Measurements from ENCODE around the gene PTPN13. TPM values are rescaled to one million over a fixed set of nuclear protein-coding genes. Genes with fewer than 3 reads are reported as not detected.
A peak's percentile ranks its signal among the peaks of the same experiment; 100 is the strongest.
"Not testable (repeated sequence)": the region's sequence is repeated elsewhere in the genome, so short reads cannot be mapped to it uniquely, and the experiment has no call there.

PTPN13 gene
- polyA plus RNA-seq, 1 donor = 6.0 TPM

GRCh38 chr4:86718152-86718551, 124.0 kb downstream of the PTPN13 start:
- DNase-seq = no peak

- DNase-seq = not testable (repeated sequence)
These were observed 125.0 kb downstream of the PTPN13 start for GRCh38 chr4:86719149-86719548.

DNA sequence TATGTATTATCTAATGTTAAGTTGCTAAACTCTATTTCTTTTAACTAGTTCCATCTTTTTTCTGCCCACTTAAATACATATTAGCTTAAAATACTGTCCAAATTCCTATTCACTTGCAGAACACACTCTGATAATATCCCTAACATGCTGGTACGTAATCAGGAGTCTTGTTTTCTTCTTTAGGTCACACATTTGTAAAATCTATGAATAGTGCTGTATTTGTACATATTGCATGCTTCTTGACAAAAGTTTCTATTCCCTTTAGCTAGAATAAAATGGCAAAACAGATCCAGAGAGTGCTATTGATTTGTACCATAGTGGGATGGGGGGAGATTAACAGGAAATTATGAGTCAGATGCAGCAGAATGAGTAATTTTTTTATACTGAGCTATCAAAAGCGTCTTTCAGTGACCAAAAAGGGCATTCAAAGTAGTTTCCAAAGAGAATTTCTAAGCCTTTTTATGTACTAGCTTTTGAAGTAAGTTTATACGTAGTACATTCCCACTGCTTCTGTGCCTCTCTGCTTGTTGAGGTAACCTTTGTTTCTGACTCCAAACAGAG, 126.5 kb downstream of the PTPN13 start:
- no peak for DNase-seq

DNA sequence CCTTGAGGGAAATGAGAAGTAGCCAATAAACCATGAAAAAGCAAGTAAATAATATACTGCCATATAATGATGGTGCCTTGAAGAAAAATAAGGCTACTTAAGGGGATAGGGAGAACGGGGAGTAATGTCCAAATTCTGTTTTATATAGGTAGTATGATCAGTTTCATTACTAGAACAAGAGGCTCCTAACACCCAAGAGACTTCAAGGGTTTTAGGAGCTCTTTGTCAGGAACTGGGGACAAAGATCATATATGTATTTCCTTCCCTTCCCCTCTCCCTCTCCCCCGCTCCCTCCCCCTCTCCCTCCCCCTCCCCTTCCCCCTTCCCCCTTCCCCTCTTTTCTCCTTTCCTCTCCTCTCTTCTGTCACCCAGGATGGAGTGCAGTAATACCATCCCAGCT, 127.3 kb downstream of the PTPN13 start:
- no peak for DNase-seq

DNA sequence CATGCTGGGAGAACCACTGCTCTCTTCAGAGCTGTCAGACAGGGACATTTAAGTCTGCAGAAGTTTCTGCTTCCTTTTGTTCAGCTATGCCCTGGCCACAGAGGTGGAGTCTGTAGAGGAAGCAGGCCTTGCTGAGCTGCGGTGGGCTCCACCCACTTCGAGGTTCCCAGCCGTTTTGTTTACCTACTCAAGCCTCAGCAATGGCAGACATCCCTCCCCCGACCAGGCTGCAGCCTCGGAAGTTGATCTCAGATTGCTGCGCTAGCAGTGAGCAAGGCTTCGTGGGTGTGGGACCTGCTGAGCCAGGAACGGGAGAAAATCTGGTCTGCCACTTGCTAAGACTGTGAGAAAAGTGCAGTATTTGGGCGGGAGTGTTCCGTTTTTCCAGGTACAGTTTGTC, 136.2 kb downstream of the PTPN13 start:
- no peak for DNase-seq

GRCh38 chr4:86737244-86737643, 143.1 kb downstream of the PTPN13 start:
- no peak for DNase-seq

DNA sequence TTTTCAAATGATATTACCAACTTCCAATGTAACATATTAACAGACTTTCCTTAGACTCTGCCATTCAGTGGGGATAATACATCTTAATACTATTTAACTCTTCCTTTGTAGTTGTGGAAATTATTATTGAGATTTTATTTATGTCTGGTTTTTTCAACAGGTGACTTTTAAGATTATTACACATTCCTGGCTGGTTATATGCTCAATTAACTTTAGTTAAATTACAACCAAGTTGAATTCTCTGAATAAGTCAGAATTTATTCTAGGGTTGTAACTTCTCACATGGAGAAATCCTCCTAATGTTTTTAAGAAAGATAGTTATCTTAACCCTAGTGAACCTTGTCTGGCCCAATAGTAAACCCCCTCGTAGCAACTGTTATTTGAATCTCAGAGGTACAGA, 147.7 kb downstream of the PTPN13 start:
- no peak for DNase-seq

- DNase-seq = no peak
These were observed 150.5 kb downstream of the PTPN13 start for GRCh38 chr4:86744570-86744969.

- DNase-seq = no peak
These were observed 155.0 kb downstream of the PTPN13 start for GRCh38 chr4:86749121-86749520.

DNA sequence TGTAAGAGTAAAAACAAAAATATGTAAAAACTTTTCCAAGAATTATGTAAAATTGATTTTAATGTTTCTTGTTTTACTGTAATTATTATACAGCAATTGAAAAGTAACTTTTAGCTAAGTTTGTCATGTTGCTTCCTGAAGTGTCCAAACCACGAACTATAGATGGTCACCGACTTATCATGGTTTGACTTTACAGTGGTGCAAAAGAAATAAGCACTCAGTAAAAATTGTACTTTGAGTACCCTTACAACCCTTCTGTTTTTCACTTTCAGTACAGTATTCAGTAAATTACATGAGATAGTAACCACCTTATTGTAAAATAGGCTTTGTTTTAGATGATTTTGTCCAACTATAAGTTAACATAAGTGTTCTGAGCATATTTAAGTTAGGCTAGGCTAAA, 161.3 kb downstream of the PTPN13 start:
- DNase-seq = no peak

GRCh38 chr4:86757468-86757867, 163.4 kb downstream of the PTPN13 start:
- DNase-seq = no peak

- no peak for DNase-seq
These were observed 165.2 kb downstream of the PTPN13 start for GRCh38 chr4:86759298-86759697.

DNA sequence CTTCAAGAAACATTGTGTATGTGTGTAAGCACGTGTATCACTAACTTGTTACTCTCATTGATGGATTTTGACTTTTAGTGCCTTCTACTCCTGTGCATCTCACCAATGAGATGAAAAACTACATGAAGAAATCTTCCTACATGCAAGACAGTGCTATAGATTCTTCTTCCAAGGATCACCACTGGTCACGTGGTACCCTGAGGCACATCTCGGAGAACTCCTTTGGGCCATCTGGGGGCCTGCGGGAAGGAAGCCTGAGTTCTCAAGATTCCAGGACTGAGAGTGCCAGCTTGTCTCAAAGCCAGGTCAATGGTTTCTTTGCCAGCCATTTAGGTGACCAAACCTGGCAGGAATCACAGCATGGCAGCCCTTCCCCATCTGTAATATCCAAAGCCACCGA, 168.5 kb downstream of the PTPN13 start:
- DNase-seq = no peak

DNA sequence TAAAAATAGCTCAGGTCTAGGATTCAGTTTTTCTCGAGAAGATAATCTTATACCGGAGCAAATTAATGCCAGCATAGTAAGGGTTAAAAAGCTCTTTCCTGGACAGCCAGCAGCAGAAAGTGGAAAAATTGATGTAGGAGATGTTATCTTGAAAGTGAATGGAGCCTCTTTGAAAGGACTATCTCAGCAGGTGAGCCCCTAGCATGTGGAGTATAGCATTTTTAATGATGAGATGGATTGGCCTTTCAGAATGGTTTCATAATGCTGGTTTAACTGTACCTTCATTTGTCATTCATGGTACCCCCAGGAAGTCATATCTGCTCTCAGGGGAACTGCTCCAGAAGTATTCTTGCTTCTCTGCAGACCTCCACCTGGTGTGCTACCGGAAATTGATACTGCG, 175.7 kb downstream of the PTPN13 start:
- no peak for DNase-seq

DNA sequence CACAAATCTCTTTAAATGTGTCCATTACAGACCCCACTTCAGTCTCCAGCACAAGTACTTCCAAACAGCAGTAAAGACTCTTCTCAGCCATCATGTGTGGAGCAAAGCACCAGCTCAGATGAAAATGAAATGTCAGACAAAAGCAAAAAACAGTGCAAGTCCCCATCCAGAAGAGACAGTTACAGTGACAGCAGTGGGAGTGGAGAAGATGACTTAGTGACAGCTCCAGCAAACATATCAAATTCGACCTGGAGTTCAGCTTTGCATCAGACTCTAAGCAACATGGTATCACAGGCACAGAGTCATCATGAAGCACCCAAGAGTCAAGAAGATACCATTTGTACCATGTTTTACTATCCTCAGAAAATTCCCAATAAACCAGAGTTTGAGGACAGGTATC, 177.0 kb downstream of the PTPN13 start:
- DNase-seq = no peak

GRCh38 chr4:86775061-86775460, 180.9 kb downstream of the PTPN13 start:
- no peak for DNase-seq

GRCh38 chr4:86778175-86778574, 184.1 kb downstream of the PTPN13 start:
- DNase-seq = no peak

GRCh38 chr4:86788826-86789225, 194.7 kb downstream of the PTPN13 start:
- no peak for DNase-seq

DNA sequence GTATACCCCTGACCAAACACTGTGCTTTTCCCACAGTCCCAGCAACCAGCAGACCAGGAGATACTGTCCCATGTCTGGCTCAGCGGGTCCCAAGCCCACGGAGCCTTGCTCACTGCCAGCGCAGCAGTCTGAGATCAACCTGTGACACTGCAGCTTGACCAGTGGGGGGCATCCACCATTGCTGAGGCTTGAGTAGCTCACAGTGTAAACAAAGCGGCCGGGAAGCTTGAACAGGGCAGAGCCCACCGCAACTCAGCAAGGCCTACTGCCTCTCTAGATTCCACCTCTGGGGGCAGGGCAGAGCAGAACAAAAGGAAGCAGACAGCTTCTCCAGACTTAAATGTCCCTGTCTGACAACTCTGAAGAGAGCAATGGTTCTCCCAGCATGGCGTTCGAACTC, 197.0 kb downstream of the PTPN13 start:
- DNase-seq = no peak

- DNase-seq = no peak
These were observed 215.7 kb downstream of the PTPN13 start for GRCh38 chr4:86809809-86810208.

DNA sequence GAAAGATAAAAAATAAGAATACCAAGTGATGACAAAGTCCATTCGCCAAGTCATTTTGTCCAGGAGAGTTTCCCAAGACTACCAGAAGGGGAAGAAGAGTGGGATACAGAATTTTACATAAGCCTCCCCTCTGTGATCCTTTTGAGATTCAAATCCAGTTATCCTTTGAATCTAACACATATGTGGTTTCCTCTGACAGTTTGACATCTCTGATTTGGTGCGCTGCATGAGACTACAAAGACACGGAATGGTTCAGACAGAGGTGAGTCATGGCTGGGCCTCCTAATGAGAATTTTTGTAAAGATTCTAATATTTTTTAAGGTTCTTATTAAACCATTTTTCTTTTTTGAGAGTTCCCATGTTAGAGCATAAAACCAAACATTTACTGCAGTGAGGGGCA, 216.7 kb downstream of the PTPN13 start:
- DNase-seq = no peak

DNA sequence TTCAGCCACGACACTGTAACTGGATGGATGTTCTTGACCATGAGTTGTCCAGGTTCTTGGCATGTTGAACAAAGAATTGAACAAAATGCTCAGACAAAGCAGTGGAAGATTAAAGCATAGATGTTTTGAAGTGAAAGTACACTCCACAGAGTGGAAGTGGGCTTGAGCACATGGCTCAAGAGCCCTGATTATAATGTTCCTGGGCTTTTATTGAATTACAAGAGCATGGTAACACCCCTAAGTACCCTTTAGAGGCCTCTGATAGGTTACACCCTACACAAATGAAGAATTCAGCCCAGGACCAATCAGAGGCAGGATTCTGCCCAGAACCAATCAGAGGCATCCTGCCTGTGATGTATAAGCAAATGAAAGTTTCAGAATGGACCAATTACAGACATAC, 221.5 kb downstream of the PTPN13 start:
- no peak for DNase-seq

DNA sequence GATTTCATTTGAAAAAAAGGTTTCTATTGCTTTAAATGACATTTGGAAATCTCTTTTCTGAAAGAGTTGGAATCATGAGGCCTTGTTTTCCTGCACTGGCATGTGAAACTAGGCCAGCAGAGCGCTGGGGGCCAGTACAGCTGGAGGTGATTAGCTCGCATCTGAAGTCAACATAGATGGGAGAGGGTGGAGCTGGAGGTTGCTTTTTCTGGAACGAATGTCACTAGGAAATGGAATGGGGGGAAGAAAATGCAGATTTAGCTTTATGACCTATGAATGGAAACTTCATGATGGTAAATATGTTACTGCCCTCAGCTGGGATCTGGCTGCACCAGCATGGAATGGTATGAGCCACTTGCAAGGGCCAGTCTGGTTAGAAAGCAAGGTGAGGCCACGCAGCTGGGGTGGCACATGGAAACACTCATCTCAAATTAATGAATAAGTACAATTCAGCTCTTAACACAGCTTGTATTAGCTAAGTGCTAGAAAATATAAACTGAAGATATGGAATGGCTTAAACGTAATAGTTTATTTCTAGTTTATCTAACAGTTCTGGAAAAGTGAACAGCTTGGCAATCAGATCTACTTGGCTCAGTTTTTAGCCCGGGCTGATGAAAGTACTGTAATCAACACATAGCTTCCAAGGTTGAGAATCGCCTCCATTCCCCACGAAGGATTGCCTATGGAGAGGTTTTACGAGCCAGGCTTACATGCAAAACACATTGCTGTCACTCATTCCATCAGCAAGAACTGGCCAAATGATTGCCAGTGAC, 222.6 kb downstream of the PTPN13 start:
- DNase-seq = peak; percentile 52

- no peak for DNase-seq
These were observed 224.1 kb downstream of the PTPN13 start for GRCh38 chr4:86818211-86818610.

DNA sequence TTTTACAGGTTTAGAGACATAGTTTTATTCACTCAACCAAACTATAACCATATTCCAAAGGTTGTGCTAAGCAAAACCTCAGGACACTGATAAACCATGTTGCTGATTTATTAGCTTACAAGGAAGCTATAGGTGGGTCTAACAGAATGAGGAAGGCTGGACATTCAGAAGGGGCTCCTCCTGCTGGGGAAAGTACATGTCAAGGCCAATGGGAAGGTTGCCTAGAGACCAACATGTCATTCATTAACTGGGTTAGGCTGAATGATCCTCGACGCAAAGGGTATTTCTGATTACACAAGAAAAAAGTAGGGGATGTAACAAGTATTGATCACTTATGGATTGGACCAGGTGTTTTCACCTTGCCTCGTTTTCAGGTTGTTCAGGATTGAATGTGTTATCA, 224.7 kb downstream of the PTPN13 start:
- DNase-seq = no peak
